OCI-LY7 (cell line): ENCODE results near the gene SLC29A3. TPM values are rescaled to one million over a fixed set of nuclear protein-coding genes. Genes with fewer than 3 reads are reported as not detected.
A peak's percentile ranks its signal among the peaks of the same experiment; 100 is the strongest.

ENCODE experiments used
- Bru-seq: library from RNA; stranded (reverse); fragments of 400-500 nt; gene quantifications from one replicate; lab custom pipeline; 2021; lab: Mats Ljungman, UMichigan
- BruChase-seq, 2 experiments: library from RNA; stranded (reverse); fragments of 400-500 nt; gene quantifications; one replicate each; lab custom pipeline; 2021; lab: Mats Ljungman, UMichigan
- BruUV-seq: library from RNA; stranded (reverse); fragments of 400-500 nt; replicated peaks from 2 replicates; lab custom pipeline; 2021; lab: Mats Ljungman, UMichigan
- CTCF ChIA-PET: fragments of 300-600 bp; sonication (Branson Sonifier 250); formaldehyde crosslinking; loops from one replicate; lab custom pipeline; 2022; ENCODE audit warnings: antibody characterized with exemption; ENCODE audit not compliant: unreplicated experiment; lab: Charles Lee
- POLR2A ChIA-PET: fragments of 300-600 bp; sonication (Branson Sonifier 250); formaldehyde crosslinking; loops from one replicate; lab custom pipeline; 2022; ENCODE audit warnings: antibody characterized with exemption; lab: Charles Lee
- DNase-seq: peaks from one replicate; pipeline ENCODE4 v3.0.0-alpha.2; 2015; ENCODE audit warnings: low spot score
- H2AFZ ChIP-seq: fragments of 200-600 bp; sonication (generic), shearing (Covaris generic); 2 replicates; pipeline ENCODE4 v1.6.1; 2014; ENCODE audit warnings: mild to moderate bottlenecking, antibody characterized with exemption, low read length, moderate library complexity
- H3K27ac ChIP-seq: fragments of 200-600 bp; sonication (generic); 2 replicates; pipeline ENCODE4 v1.5.1; 2014; ENCODE audit warnings: mixed run types, low read depth, mild to moderate bottlenecking, moderate library complexity, low read length, inconsistent platforms; ENCODE audit not compliant: poor library complexity, severe bottlenecking
- H3K36me3 ChIP-seq: fragments of 200-600 bp; sonication (generic); 2 replicates; pipeline ENCODE4 v1.6.1; 2014; ENCODE audit warnings: mild to moderate bottlenecking, antibody characterized with exemption, low read length, moderate library complexity, mixed read lengths; ENCODE audit not compliant: insufficient read depth
- H3K4me1 ChIP-seq: fragments of 200-600 bp; sonication (generic); 2 replicates; pipeline ENCODE4 v1.5.1; 2014; ENCODE audit warnings: mild to moderate bottlenecking, low read length; ENCODE audit not compliant: insufficient read depth, poor library complexity, severe bottlenecking
- H3K4me2 ChIP-seq: fragments of 200-600 bp; sonication (generic); 2 replicates; pipeline ENCODE4 v1.6.1; 2014; ENCODE audit warnings: mild to moderate bottlenecking, low read length
- H3K4me3 ChIP-seq: fragments of 200-600 bp; sonication (generic); 2 replicates; pipeline ENCODE4 v1.5.1; 2014; ENCODE audit warnings: mild to moderate bottlenecking, low read depth, low read length; ENCODE audit not compliant: poor library complexity, severe bottlenecking
- H3K79me2 ChIP-seq: fragments of 200-600 bp; sonication (generic); 2 replicates; pipeline ENCODE4 v1.6.1; 2016; ENCODE audit warnings: low read depth, mild to moderate bottlenecking, low read length, moderate library complexity, mixed read lengths; ENCODE audit not compliant: insufficient read depth
- H3K9me2 ChIP-seq: fragments of 200-600 bp; sonication (generic); 2 replicates; pipeline ENCODE4 v1.6.1; 2016; ENCODE audit warnings: mild to moderate bottlenecking, low read length, mixed read lengths; ENCODE audit not compliant: insufficient read depth
- H3K9me3 ChIP-seq: fragments of 200-600 bp; sonication (generic); 2 replicates; pipeline ENCODE4 v1.6.1; 2014; ENCODE audit warnings: mild to moderate bottlenecking, mixed run types, low read length, mixed read lengths
- H4K20me1 ChIP-seq: fragments of 200-600 bp; sonication (generic); 2 replicates; pipeline ENCODE4 v1.6.1; 2014; ENCODE audit warnings: mild to moderate bottlenecking, antibody characterized with exemption, low read length, moderate library complexity, mixed read lengths; ENCODE audit not compliant: insufficient read depth
- EZH2phosphoT487 ChIP-seq: fragments of 200-600 bp; sonication (generic); IDR thresholded peaks from 2 replicates; pipeline ENCODE4 v1.6.1; 2018; ENCODE audit warnings: low read depth, borderline replicate concordance, mild to moderate bottlenecking, mixed run types, antibody characterized with exemption, low read length, moderate library complexity, mixed read lengths
- intact Hi-C: fragments of 100-400 bp; cut with micrococcal nuclease; formaldehyde crosslinking; loops from one replicate; pipeline ENCODE4 v1.10.0; 2022; ENCODE audit not compliant: unreplicated experiment
- long read RNA-seq: library from polyadenylated mRNA; stranded (forward); transcript quantifications from one replicate; pipeline ENCODE4 v2.0.0, GENCODE V29; 2022
- total RNA-seq, 2 experiments: library from RNA; depleted of rRNA in 1 of 2; stranded (reverse); fragments of >200 nt in 1 of 2; shearing (Covaris generic) in 1 of 2; gene quantifications; 2 replicates each; pipeline ENCODE4 v1.2.3, GENCODE V29; 2014 to 2022
- TF ChIP-seq, protein P1 (sequence below): fragments of 200-600 bp; sonication (generic); conservative IDR thresholded peaks from 2 replicates; pipeline ENCODE4 v1.5.1; 2014; ENCODE audit warnings: mild to moderate bottlenecking, antibody characterized with exemption, low read length, moderate library complexity, mixed read lengths

The SLC29A3 gene
- total RNA-seq (2014; rRNA removed; shearing (Covaris generic)), result 1.4 and 1.7 TPM in 2 replicates
- total RNA-seq (2022), result 7.3 and 8.2 TPM in 2 replicates
- percentile 54 among the genes with signal in this experiment for Bru-seq, nascent RNA
- BruChase-seq, experiment 1, labeled RNA remaining after a 6-hour chase, result percentile 54 among the genes with signal in this experiment
- percentile 53 among the genes with signal in this experiment for BruChase-seq, experiment 2, labeled RNA remaining after a 2-hour chase
- long read RNA-seq, partial matches to known transcripts, result 3 of 15 reads
- long read RNA-seq, other reads (novel, unspliced or antisense), result 5 of 15 reads

DNA sequence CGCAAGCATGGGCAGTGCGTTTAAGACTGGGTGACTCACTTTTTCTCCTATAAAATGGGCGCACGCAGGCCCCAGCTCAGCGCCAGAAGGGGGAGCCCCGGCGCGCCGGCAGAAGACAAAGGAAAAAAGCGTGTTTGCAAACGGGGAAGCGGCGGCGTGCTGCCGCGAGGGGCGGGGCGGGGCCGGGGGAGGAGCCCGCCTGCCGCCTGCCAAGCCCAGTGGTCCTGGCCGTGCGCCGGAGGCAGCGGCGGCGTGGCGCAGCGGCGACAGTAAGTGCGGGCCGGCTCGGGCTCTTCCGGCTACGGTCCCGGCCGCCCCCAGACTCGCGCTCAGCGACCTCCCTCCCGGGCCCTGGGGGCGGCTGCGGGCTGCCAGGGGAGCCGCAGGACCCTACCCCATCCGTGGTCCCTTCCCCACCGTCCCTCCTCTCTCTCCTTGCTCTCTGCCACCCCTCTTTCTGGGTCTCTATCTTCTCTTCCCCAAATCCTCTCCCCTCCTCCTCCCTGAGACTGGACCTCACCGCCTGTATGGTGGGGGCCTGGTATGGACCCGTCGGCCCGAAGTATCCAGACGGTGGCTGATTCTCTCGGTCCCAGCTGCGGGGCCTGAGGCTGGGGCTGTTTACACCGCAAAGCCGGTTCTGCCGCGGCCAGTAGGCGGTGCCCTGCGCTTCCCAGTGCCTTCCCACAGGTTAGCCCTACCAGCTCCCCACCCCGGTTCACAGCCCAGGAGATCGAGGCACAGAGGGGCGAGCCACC is at the start of gene SLC29A3:
TSS of gene SLC29A3 (plus strand) at position 218 of the 758 bp plus-strand sequence. CDS start at position 269, 51 bp downstream.
- intact Hi-C loops, result loop anchor here (1.0 kb wide), 3 partner anchors 58 to 389 kb away; no protein-coding TSS in a partner anchor
- Histone ChIP-seq H3K4me3 (peak within 1 kb of the TSS; percentile 79), H3K9me2 (no peaks in the 10 kb centered on the region), H2AFZ (peak within 1 kb of the TSS; percentile 82), H3K4me2 (peak within 1 kb of the TSS; percentile 81), H3K9me3 (no peaks in the 10 kb centered on the region), H4K20me1 (no peaks in the 10 kb centered on the region), H3K36me3 (peaks cover 6% of the 10 kb centered on the region; the same call in 1 of the 2 replicates), H3K4me1 (peaks cover 24% of the 10 kb centered on the region), H3K79me2 (no peaks in the 10 kb centered on the region), H3K27ac (peak within 1 kb of the TSS; percentile 12)
- ChIA-PET POLR2A (interaction anchor here (0.6 to 1.9 kb wide), 9 partner anchors 9 to 383 kb away, joined by 3 to 9 read pairs (median 4); no protein-coding TSS in a partner anchor), CTCF (interaction anchor here (0.6 to 1.1 kb wide), 10 partner anchors 9 to 806 kb away, joined by 3 to 5 read pairs (median 3); no protein-coding TSS in a partner anchor)
- peak; percentile 90 for DNase-seq
- no TSS peak for BruUV-seq
- no peak for TF ChIP-seq EZH2phosphoT487
- TF ChIP-seq, protein P1, sequence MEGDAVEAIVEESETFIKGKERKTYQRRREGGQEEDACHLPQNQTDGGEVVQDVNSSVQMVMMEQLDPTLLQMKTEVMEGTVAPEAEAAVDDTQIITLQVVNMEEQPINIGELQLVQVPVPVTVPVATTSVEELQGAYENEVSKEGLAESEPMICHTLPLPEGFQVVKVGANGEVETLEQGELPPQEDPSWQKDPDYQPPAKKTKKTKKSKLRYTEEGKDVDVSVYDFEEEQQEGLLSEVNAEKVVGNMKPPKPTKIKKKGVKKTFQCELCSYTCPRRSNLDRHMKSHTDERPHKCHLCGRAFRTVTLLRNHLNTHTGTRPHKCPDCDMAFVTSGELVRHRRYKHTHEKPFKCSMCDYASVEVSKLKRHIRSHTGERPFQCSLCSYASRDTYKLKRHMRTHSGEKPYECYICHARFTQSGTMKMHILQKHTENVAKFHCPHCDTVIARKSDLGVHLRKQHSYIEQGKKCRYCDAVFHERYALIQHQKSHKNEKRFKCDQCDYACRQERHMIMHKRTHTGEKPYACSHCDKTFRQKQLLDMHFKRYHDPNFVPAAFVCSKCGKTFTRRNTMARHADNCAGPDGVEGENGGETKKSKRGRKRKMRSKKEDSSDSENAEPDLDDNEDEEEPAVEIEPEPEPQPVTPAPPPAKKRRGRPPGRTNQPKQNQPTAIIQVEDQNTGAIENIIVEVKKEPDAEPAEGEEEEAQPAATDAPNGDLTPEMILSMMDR, result peak; percentile 79

DNA sequence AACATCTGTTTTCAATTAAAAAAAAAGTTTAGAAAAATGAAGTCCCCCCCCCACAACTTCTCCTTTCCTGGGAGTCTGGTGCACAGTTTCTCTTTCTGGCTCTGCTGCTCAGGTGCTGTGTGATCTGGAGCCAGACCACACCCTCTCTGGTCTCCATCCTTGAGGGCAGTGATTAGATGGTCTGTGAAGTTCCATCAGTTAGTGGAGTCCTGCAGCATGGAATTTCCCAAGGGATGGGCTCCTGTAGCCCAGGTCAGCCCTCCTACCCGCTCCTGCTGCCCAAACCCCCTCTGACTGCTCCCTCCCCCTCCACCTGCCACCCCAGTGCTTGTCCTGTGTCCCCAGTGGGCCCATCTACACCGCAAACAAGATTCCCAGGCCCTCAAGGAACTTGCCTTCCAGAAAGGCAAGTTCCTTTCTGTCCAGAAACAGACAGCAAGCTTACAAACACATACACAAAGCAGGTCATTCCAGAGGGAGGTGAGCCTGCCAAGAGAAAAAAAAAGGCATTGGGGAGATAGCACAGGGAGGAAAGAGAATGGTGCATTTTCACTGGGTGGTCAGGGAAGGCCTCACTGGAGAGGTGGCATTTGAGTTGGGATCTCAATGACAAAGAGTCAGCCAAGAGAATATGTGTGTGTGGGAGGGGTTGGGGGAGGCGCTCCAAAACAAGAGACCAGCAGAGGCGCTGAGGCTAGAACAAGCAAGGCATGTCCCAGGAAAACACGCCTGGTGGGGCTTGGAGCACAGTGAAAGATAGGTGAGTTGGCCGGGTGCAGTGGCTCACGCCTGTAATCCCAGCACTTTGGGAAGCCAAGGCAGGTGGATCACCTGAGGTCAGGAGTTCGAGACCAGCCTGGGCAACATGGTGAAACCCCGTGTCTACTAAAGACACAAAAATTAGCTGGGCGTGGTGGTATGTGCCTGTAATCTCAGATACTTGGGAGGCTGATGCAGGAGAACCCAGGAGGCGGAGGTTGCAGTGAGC is 49.5 kb upstream of the SLC29A3 start:
- Histone ChIP-seq H3K36me3 (no peaks in the 10 kb centered on the region), H4K20me1 (no peaks in the 10 kb centered on the region), H2AFZ (no peak overlapping the region), H3K27ac (no peak overlapping the region), H3K9me3 (no peaks in the 10 kb centered on the region), H3K79me2 (no peaks in the 10 kb centered on the region), H3K4me2 (no peak overlapping the region), H3K4me3 (no peak overlapping the region), H3K9me2 (no peaks in the 10 kb centered on the region), H3K4me1 (no peaks in the 10 kb centered on the region)
- BruUV-seq, result no TSS peak
- no peak for DNase-seq
- TF ChIP-seq, protein P1, result no peak
- no peak for TF ChIP-seq EZH2phosphoT487
- ChIA-PET CTCF (no interaction called here), POLR2A (interaction anchor here (0.7 kb wide), 1 partner anchor 376 kb away, joined by 3 read pairs; no protein-coding TSS in a partner anchor)
- intact Hi-C loops, result no loop called here
